ACC112 (cell line): Measurements from ENCODE around the gene CYP2D6.

Experiments
- H2AFZ ChIP-seq: fragments of 200-600 bp; sonication (generic); one replicate; pipeline ENCODE4 v1.6.0; 2017; ENCODE audit warnings: antibody characterized with exemption, low read length; ENCODE audit not compliant: unreplicated experiment
- H3K27ac ChIP-seq: fragments of 200-600 bp; sonication (generic); 2 replicates; pipeline ENCODE4 v1.5.1; 2014; ENCODE audit warnings: low read depth, mild to moderate bottlenecking, antibody characterized with exemption, low read length, moderate library complexity
- H3K27me3 ChIP-seq: fragments of 200-600 bp; sonication (generic); 2 replicates; pipeline ENCODE4 v1.6.1; 2014; ENCODE audit warnings: mild to moderate bottlenecking, antibody characterized with exemption, low read length, moderate library complexity, mixed read lengths; ENCODE audit not compliant: insufficient read depth
- H3K36me3 ChIP-seq: fragments of 200-600 bp; sonication (generic); 2 replicates; pipeline ENCODE4 v1.6.1; 2016; ENCODE audit warnings: mild to moderate bottlenecking, antibody characterized with exemption, low read length, moderate library complexity, mixed read lengths; ENCODE audit not compliant: insufficient read depth
- H3K4me1 ChIP-seq: fragments of 200-600 bp; sonication (generic); one replicate; pipeline ENCODE4 v1.6.1; 2016; ENCODE audit warnings: low read length, mixed read lengths; ENCODE audit not compliant: insufficient read depth, unreplicated experiment, control insufficient read depth
- H3K4me3 ChIP-seq: fragments of 200-600 bp; sonication (generic); 2 replicates; pipeline ENCODE4 v1.5.1; 2014; ENCODE audit warnings: mild to moderate bottlenecking, low read depth, low read length
- H3K79me2 ChIP-seq: fragments of 200-600 bp; sonication (generic); one replicate; pipeline ENCODE4 v1.6.0; 2016; ENCODE audit warnings: low read length; ENCODE audit not compliant: control insufficient read depth, unreplicated experiment, insufficient read depth

CYP2D6 gene

GRCh38 chr22:42170946-42171345 is 40.3 kb upstream of the CYP2D6 start:
- Histone ChIP-seq H3K79me2 (no peaks in the 10 kb centered on the region), H3K4me3 (no peak overlapping the region), H3K4me1 (peaks cover 7% of the 10 kb centered on the region), H3K27me3 (no peaks in the 10 kb centered on the region), H2AFZ (no peak overlapping the region), H3K27ac (no peak overlapping the region), H3K36me3 (no peaks in the 10 kb centered on the region)

GRCh38 chr22:42169055-42169469 is 38.5 kb upstream of the CYP2D6 start:
- no peaks in the 10 kb centered on the region for H3K27me3 ChIP-seq
- no peak overlapping the region for H3K4me3 ChIP-seq
- no peaks in the 10 kb centered on the region for H3K36me3 ChIP-seq
- H3K79me2 ChIP-seq: no peaks in the 10 kb centered on the region
- no peak overlapping the region for H3K27ac ChIP-seq
- H3K4me1 ChIP-seq: peaks cover 7% of the 10 kb centered on the region
- no peak overlapping the region for H2AFZ ChIP-seq

DNA sequence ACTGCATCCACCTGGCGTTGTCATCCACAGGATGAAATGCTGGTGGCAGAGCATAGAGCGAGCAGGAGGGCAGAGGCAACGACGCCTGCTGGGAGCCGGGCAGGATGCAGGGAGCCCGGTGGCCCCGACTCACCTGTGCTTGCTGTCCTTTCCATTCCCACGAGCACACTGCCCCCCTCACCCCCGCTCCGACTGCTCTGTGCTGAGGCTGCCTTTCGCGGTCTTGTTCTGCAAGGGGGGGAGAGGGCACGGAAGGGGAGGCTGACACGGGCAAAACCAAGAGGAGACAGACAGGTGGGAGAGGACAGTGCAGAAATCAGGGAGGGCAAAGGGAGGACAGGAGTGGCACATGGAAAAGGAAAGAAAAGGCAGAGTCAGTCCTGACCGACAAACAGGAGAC is 37.9 kb upstream of the CYP2D6 start:
- no peaks in the 10 kb centered on the region for H3K36me3 ChIP-seq

DNA sequence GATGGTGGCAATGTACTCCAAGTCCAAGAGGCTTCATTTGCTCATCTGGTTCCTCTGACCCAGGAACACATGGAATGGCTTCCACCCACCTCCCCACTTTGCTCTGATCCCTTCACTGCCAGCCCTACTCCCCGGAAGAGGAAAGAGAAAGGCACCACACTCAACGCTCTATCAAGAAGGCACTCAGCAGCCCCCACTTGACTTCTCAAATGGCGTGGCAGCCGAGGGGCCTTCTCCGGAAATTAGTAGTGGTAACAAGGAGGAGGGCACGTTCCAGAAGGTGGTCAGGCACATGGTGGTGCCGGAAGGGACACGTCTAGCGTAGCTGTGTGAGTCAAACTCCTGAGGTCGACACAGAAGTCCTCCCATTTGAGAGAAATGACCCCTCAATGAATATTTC is 36.5 kb upstream of the CYP2D6 start:
- no peaks in the 10 kb centered on the region for H3K79me2 ChIP-seq
- no peaks in the 10 kb centered on the region for H3K36me3 ChIP-seq
- no peak overlapping the region for H2AFZ ChIP-seq
- H3K27me3 ChIP-seq: no peaks in the 10 kb centered on the region
- H3K4me1 ChIP-seq: no peaks in the 10 kb centered on the region
- no peak overlapping the region for H3K27ac ChIP-seq
- H3K4me3 ChIP-seq: no peak overlapping the region

More for the DNA sequence above, 37.9 kb upstream of the CYP2D6 start:
- H3K79me2 ChIP-seq: no peaks in the 10 kb centered on the region
- H3K27ac ChIP-seq: no peak overlapping the region
- H3K4me3 ChIP-seq: no peak overlapping the region
- H3K27me3 ChIP-seq: no peaks in the 10 kb centered on the region
- peaks cover 7% of the 10 kb centered on the region for H3K4me1 ChIP-seq
- H2AFZ ChIP-seq: no peak overlapping the region

DNA sequence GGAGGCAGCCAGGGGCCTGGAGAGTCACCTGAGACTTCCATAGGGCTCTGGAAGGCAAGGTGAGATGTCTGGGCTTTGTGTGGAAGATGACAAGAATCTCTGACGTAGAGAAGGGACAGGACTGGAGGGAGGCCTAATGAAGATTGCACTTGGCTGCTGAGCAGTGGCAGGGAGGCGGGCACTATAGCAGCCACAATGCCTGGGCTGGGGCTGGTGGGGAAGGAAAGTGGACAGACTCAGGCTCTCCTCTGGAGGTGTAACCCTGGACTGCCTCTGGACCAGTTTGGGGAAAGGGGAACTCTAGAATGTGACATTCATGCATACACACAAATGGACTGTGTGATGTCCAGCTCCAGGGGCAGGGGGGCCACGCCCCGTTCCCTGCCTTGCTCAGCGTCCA is 34.3 kb upstream of the CYP2D6 start:
- Histone ChIP-seq H2AFZ (no peak overlapping the region), H3K79me2 (no peaks in the 10 kb centered on the region), H3K4me3 (no peak overlapping the region), H3K27me3 (no peaks in the 10 kb centered on the region), H3K4me1 (no peaks in the 10 kb centered on the region), H3K27ac (no peak overlapping the region), H3K36me3 (no peaks in the 10 kb centered on the region)

GRCh38 chr22:42163515-42163914 is 32.9 kb upstream of the CYP2D6 start:
- H3K27ac ChIP-seq: no peak overlapping the region
- H3K79me2 ChIP-seq: no peaks in the 10 kb centered on the region
- H2AFZ ChIP-seq: no peak overlapping the region
- H3K36me3 ChIP-seq: no peaks in the 10 kb centered on the region
- H3K27me3 ChIP-seq: no peaks in the 10 kb centered on the region
- no peak overlapping the region for H3K4me3 ChIP-seq
- no peaks in the 10 kb centered on the region for H3K4me1 ChIP-seq

DNA sequence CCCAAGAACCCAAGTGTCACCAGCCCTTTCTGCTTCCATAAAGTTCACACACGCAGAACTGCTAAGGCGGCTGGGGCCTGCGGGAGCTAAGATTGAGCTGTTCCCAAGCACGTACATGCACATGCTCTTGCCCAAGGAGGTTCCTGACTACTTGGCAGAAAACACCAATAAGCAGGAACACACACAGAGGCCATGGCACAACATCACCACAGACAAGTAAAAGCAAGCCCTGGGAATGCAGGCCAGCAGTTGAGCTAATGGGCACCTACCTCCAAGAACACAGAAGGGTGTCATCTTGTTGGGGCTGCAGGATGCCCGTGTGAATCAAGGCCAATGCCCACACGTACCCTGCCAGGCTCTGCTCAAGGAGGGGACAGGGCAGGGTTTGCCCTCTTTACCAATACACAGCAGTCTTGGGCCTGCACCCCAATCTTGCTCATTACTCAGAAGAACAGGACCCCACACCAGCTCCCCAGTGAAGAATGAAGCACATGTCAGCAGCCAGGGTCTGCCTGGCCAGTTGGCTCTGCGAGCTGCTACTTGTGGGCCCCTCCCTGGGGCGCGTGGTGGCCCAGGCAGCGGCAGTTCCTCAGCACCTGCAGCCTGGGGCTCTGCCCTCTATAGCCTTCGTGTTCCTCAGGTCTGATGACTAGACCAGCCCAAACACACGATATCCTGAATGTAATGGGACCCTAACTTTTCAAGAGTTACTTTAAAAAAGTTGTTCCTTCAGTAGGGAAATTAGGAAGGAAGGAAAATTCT is 32.3 kb upstream of the CYP2D6 start:
- H3K36me3 ChIP-seq: no peaks in the 10 kb centered on the region
- H2AFZ ChIP-seq: no peak overlapping the region
- no peaks in the 10 kb centered on the region for H3K4me1 ChIP-seq
- no peaks in the 10 kb centered on the region for H3K79me2 ChIP-seq
- H3K4me3 ChIP-seq: no peak overlapping the region
- H3K27me3 ChIP-seq: no peaks in the 10 kb centered on the region
- H3K27ac ChIP-seq: no peak overlapping the region

DNA sequence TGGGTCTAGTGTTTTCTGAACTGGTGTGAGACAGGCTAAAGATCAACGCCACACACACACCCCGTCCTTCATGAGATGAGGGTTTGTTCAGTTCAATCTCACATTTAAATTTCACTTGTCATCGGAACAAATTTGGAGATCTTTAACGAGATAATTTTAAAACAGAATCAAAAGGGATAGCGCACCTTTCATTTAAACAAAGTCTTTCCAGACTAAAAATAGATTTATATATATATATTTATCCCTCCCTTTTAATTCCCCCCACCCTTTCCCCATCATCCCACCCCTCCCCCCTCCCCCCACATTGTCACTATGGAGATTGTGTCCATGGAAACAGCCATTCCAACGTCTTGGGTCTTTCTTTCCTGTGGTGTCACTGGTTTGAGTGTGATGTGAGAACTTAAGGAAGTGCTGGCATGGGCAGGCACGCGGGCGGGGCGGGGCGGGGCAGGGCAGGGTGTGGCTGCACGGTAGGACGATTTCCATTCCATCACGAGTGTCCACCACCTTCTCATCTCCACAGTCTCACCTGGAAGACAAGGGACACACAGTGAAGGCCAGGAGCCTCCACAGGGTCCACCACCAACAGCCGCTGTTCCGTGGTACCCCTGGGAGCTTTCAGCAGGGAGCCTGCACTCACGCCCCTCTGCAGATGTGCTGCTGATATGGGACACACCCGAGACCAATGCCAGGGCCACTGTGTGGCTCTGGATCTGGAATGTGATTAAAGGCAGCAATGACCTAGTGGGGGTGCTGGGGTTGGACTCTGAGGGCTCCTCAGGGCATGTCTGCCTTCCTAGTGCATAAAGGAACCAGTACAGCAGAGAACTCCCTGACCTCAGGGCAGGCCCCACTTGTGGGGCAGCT is 30.5 kb upstream of the CYP2D6 start:
- Histone ChIP-seq H3K27ac (no peak overlapping the region), H3K36me3 (no peaks in the 10 kb centered on the region)

DNA sequence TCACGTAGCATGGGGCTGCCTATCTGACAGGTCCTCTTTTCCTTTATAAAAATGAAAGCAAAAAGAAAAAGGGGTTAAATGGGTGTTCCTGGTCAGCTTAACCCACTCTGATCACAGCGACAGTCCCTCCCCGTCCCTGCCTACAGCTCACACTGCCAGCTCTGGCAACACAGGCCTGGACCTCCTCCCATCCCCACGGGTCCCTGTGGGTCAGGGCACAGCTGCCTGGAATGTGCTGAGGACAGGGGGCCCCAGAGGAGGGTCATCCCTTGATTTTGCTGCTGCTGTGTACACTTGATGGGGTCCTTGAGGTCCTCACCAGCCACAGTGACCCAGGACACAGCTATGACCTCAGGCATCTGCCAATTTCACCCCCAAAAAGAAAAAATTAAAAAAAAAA is 29.6 kb upstream of the CYP2D6 start:
- no peak overlapping the region for H3K4me3 ChIP-seq
- no peaks in the 10 kb centered on the region for H3K4me1 ChIP-seq
- H3K79me2 ChIP-seq: no peaks in the 10 kb centered on the region
- no peaks in the 10 kb centered on the region for H3K36me3 ChIP-seq
- no peaks in the 10 kb centered on the region for H3K27me3 ChIP-seq
- H3K27ac ChIP-seq: no peak overlapping the region
- no peak overlapping the region for H2AFZ ChIP-seq

More for the DNA sequence above, 30.5 kb upstream of the CYP2D6 start:
- no peaks in the 10 kb centered on the region for H3K27me3 ChIP-seq
- H3K4me1 ChIP-seq: no peaks in the 10 kb centered on the region
- no peak overlapping the region for H3K4me3 ChIP-seq
- H3K79me2 ChIP-seq: no peaks in the 10 kb centered on the region
- H2AFZ ChIP-seq: no peak overlapping the region

DNA sequence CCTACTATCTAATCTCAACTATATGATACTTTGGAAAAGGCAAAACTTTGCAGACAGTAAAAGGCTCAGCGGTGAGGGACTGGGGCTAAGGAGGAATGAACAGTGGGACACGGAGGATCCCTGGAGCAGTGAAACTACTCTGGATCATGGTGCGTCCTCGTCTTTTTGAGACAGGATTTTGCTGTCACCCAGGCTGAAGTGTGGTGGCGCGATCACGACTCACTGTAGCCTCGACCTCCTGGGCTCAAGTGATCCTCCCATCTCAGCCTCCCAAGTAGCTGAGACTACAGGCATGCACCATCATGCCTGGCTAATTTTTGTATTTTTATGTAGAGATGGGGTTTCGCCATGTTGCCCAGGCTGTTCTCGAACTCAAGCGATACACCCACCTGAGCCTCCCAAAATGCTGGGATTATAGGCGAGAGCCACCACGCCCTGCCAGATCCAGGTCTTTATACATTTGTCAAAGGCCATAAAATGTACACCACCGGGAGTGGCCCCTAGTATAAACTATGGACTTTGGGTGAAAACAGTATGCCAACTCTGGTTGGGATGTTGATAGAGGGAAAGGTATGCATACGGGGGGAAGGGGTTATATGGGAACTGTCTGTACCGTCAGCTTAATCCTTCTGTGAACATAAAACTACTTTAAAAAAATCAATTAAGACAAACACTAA is 28.0 kb upstream of the CYP2D6 start:
- H2AFZ ChIP-seq: no peak overlapping the region
- no peaks in the 10 kb centered on the region for H3K79me2 ChIP-seq
- H3K27ac ChIP-seq: no peak overlapping the region
- H3K4me1 ChIP-seq: no peaks in the 10 kb centered on the region
- no peaks in the 10 kb centered on the region for H3K36me3 ChIP-seq
- H3K4me3 ChIP-seq: no peak overlapping the region
- H3K27me3 ChIP-seq: no peaks in the 10 kb centered on the region
